GM19324 (cell line): ENCODE results near the gene HEATR3.
"Not testable (repeated sequence)": the region's sequence is repeated elsewhere in the genome, so short reads cannot be mapped to it uniquely, and the experiment has no call there.

Source experiments
- ATAC-seq: cut with Tn5 transposase; IDR thresholded peaks from one replicate; pipeline ENCODE4 v1.9.1; 2021; ENCODE audit warnings: mild to moderate bottlenecking, moderate library complexity; ENCODE audit not compliant: unreplicated experiment, low FRiP score

Gene HEATR3

DNA sequence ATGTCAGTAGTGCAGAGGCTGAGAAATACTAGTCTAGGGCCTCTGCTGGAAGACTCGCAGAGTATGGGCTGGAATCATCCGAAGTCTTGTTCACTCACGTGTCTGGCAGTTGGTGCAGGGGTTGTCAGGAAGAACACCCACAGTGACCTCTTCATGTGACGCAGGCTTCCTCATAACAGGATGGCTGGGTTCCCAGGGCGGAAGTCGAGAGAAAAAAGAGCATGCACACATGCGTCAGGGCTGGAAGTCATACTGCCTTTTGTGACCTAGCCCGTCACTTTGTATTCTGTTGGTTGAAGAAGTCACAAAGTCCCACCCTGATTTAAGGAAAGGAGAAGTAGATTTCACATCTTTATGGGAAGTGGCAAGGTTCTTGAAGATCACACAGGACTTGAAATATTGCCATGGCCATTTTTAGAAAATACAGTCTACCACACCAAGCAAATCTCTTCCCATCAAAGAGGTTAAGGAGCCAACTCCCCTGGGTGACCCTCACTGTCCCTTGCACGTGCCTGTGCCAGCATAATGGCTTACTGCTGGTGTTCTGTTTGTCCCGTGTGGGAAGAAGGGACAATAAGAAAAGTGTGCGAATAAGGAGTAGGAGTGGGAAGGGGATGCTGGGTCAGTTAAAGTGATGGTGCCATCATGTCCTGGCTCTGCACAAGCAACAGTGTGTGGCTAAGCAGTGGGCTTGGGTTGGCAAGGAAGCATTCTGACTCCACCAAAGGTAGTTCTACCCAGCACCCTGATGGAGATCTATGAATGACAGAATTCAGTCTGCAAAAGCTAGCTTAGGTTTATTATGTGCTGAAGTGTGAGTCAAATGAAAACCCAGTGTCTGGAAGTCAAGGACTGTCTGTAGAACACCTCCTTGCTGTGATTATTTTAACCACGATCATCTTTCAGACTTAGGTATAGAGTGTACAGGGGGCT, 28.1 kb downstream of the HEATR3 start:
- no peak for ATAC-seq

DNA sequence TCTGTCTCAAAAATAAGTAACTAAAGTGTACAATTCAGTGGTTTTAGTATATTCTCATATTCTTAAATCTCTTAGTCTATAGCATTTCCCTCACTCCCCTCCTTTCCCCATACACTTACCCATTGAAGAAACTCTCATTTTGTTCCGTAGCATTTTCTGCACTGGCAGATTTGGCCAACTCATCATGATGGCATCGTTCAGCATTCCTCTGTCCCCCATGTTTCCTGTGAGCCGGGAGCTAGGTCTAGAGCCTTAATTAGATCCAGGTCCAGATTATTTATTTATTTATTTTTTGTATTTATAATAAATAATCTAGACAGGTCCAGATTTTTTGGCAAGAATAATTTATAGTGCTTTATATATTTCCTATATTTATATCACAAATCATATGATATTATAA, 31.0 kb downstream of the HEATR3 start:
- no peak for ATAC-seq

DNA sequence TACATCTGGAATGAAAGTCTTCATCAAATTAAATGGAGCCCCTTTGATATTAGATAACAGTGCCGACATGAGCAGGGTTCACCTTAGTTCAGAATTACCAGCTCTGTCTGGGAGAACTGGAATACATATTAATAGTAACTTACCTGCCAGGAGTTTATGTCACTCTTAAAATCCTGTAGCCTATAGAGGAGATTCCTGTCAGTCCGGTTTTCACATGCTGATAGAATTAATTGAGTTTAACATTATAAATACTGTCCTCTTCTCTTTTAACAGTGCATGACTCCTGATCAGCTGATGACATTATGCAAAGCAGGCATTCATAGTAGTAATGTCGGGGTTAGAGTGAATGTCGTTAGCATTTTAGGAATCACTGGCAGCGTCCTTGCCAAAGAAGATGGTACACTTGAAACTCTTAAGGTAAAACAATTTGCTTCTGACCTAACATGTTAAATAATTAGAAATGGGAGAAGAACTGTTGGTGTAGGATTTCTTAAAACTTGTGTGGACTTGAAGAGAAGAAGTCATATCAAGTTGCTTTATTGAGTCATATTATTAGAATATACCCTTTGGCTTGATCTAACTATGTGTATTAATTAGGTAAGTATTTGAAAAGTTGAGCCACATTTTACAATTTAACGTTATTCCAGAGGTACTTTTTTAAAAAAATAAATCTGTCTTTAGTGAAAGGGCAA, 34.3 kb downstream of the HEATR3 start:
- no peak for ATAC-seq

DNA sequence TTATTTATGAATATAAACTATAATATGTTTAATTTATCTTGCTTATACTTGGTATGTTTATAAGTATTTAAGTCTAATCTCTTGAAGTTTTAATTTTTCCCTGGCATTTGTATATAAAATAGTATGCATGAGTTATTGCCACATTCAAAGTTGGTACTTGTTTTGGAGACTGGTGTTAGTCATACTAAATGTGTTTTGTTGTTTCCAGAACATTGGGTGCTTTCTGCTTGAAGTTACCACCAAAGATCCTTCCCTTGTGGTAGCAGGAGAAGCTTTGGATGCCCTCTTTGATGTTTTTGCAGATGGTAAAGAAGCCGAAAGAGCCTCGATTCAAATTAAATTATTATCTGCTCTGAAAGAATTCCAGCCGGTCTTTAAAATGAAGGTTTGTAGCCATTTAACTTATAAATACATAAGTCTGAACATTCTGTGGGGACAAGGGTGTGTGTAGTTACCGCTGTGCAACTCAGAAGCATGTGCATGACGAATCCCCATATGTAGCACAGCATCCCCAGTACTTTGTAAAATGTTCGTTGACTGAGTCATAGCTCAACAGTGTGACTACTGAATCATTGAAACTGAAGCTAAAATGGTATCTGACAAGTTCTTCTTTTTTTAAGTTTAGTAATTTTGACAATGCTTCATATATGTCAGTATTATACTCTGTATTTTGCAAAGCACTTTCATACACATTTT, 36.4 kb downstream of the HEATR3 start:
- ATAC-seq, result no peak

DNA sequence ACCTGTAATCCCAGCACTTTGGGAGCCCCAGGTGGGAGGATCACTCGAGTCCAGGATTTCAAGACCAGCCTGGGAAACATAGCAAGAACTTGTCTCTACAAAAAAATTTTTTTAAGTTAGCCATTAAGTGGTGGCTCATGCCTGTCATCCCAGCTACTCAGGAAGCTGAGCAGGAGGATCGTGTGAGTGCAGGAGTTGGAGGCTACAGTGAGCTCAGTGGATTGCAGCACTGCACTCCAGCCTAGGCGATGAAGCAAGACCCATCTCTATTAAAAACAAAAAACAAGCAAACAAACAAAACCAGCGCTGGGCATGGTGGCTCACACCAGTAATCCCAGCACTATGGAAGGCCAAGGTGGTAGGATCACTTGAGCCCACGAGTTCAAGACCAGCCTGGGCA, 38.0 kb downstream of the HEATR3 start:
- no peak for ATAC-seq

DNA sequence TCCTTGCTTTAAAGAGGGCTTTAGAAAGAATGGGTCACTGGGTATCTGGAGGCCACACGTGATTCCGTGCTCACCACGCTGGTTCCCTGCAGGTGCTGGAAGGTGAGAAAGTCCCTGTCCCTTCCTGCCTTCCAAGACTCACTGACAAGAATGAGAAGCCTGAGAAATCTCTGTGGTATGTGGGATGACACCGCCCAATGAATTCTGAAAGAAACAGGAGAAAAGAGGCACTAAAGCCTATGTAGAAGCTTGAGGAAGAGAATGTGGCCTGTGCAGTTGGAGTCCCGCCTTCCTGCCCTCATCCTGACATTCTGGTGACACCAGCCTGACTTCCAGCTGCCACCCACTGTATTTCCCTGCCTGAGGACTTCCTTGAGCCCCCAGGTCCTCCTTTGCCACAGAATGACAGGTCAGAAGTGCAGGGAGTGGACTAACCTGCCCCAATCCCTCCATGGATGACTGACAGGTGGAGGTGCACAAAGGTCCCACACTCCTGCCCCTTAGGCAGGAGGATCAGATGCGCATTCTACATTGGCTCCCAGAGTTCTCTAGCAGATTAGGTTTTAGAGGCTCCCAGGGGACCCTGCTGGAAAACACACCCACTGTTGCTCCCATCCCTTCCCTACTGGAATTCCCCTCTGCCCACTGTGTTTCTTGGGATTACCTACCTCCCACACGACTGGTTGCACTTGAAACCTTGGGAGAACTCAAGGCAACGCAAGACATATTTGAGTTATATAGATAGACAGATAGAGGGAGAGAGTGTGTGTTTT, 48.8 kb downstream of the HEATR3 start:
- no peak for ATAC-seq

DNA sequence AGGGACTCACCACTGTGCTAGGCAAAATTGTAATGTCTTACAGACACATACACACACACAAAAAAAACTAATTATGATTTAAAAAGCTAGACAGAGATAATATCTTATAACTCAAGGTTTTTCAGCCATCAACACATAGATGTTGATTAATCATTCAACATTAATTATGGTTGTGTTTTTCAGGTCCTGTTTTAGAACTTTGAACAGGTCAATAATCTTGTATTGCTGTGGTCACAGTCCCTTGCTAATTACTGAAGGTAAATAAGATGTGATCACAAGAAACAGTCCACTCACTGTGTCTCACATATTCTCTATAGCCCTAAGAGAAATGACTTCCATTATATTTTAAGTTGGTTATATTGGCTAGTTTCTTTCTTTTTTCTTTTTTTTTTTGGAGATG, 54.9 kb downstream of the HEATR3 start:
- no peak for ATAC-seq

DNA sequence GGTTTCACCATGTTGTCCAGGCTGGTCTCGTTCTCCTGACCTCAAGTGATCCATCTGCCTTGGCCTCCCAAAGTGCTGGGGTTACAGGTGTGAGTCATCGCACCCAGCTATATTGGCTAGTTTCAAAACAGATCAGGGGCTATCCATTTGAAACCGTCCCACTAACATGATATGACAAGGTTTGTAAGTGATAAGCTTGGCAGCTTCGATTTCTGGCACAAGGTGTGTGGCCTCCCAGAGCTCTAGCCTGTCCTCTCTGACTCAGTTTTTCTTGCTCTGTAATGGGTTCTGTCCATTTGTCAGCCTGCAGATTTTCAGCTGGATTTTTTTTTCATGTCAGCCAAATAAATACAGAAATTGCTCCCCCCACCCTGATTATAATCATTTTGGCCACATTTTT, 55.5 kb downstream of the HEATR3 start:
- no peak for ATAC-seq

DNA sequence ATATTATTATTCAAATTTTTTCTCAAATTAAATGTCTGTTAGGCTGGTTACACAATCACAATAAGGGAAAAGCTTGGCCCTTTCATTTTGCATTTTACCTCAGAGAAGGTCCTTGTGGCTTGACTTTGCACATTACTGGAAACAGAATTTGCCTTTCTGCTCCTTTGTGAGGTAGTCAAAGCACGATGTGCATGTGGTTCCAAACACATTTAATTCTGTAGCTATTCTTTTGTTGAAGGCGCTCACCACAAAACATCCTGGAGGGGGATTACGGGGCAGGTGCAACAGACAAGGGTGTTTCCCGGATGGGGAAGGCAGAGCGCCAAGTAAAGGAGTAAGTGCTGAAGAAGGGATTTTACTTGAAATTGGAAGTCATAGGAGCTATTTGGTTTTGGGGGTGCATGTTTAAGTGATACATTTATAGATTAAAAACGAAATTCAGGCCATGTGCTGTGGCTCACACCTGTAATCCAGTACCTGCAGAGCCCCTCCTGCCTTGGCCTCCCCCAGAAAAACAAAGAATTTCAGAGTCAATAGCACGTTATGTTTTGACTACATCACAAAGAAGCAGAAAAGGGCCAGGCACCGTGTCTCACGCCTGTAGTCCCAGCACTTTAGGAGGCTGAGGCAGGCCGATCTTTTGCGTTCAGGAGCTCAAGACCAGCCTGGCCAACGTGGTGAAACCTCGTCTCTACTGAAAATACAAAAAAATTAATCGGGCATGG, 56.1 kb downstream of the HEATR3 start:
- peak; percentile 63 for ATAC-seq

DNA sequence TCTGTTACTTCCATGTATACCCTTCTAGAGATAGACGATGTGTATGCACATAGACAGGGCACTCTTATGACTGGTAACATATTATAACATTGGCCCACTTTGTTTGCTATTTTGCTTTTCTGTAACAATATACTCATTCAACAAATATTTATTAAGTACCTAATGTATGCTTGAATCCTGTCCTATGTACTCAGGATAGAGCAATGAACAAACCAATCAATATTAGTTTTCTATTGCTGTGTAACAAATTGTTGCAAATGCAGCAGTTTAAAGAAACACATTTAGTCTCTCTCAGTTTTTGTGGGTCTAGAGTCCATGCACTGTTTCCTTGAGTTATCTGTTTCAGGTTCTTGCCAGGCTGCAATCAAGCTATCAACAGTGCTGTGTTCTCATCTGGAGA, 57.6 kb downstream of the HEATR3 start:
- no peak for ATAC-seq

DNA sequence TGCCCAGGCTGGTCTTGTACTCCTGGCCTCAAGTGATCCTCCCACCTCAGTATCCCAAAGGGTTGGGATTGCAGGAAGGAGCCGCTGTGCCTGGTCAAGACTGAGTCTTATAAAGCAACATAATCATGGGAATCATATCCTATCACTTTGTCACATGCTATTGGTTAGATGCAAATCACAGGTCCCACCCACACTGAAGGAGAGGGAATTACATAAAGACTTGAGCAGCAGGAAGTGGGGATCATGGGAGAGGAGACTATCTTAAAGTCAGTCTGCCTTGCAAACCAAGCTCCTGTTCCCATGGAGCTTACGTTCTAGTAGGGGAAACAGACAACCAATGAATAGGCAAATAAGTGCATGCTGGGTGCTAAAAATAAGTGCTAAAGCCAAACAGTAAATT, 59.0 kb downstream of the HEATR3 start:
- ATAC-seq, result no peak

DNA sequence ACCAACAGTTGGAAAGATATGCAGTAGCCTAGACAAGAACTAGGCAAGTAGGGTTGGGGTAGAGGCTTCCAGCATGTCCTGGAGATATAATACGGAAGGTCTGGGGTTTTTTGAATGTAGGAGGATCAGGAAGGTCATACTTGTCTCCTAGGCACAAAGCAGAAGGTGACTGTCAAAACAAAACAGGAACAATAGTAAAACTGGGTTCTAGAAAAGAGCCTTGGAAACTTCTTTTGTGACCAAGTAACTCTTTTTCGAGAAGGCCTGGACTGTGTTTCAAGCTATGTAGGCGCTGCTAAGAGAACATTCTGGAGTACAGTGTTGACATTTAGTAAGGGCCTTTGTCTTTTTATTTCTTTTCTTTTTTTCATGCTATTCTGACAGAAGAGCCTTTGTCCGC, 60.4 kb downstream of the HEATR3 start:
- no peak for ATAC-seq

DNA sequence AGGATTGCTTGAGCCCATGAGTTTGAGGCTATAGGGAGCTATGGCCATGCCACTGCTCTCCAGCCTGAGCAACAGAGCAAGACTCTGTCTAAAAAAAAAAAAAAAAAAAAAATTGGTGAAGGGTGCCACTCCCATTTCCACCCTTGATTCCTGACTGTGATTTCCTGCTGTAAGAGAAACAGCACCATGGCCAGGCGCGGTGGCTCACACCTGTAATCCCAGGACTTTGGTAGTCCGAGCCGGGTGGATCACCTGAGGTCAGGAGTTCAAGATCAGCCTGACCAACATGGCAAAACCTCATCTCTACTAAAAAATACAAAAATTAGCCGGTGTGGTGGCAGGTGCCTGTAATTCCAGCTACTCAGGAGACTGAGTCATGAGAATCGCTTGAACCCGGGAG, 66.8 kb downstream of the HEATR3 start:
- not testable (repeated sequence) for ATAC-seq

DNA sequence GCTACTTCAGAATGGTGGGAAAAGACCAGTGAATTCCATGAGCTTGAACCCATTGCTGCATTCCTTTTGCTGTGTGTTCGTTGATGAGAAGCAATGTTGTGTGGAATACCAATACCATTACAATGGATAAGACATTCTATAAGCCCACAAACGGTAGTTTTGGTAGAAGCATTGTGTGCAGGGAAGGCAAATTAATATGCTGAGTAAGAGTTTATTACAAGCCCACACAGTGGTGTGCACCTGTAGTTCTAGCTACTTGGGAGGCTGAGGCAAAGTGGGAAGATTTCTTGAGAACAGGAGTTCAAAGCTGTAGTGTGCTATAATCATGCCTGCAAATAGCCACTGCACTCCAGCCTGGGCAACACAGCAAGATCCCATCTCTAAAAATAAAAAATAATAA, 67.4 kb downstream of the HEATR3 start:
- ATAC-seq, result no peak

DNA sequence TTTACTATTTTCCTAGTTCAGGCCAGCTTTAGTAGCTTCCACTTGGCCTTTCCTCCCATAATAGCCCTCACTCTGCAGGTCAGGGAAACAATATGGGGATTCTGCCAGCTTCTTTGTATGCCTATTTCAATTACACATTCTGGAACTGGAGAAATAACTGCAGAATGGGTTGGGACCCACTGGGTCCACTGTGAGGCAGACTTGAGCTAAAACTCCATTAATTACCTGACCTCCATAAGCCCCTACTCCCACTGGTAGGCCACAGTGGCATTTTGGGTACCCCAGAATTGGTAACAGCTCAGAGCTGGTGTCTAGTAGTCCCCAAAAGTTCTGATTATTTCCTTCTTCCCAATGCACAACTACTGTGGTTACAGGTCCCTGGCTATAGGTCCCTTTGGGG, 70.6 kb downstream of the HEATR3 start:
- ATAC-seq, result no peak

DNA sequence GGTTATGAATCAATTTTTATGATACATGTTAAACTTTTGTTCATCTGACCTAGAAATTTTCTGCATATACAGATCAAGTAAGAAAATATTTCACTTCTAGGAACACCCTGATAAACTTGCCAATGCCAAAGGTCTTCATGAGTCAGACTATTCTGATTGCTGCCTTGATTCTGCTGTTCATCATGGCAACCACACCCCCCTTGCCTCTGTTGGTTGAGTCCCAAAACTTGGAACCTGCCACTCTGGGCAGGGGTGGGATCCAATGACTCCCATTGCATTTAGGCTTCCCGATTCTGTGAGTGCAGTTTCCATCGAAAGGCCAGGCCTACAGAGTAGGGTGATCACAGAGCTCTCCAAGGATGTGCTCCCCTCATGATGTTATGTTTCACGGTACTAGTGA, 71.5 kb downstream of the HEATR3 start:
- ATAC-seq, result no peak

DNA sequence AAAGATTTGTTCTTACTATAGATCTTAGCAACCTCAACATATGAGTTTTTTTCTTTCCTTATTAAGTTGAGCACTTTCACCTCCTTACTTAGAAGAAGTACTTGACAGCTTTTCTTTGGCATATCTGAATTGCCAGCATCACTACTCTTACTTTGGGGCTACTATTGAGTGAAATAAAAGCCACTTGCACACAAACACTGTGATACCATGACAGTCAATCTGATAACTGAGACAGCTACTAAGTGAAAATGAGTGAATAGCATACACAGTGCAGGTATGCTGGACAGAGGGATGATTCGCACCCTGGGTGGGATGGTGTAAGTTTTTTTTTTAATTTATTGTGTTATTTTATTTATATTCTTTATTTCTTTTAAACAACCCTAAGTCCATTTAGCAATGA, 73.8 kb downstream of the HEATR3 start:
- no peak for ATAC-seq

DNA sequence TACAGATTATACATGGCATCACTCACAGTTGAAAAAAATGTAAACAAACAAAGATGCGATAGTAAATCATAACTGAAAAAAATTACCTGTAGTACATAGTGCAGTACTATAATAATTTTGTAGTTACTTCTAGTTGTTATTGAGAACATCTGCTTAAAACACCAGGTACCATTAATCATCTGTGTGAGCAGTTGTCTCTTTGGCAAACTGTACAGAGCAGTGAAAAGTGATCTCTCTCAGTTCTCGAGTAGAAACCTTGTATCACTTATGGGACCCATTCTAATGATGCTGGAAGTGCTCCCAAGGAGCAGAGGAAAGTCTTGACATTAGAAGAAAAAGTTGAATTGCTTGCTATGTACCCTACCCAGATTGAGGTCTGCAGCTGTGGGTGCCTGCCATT, 78.4 kb downstream of the HEATR3 start:
- no peak for ATAC-seq

DNA sequence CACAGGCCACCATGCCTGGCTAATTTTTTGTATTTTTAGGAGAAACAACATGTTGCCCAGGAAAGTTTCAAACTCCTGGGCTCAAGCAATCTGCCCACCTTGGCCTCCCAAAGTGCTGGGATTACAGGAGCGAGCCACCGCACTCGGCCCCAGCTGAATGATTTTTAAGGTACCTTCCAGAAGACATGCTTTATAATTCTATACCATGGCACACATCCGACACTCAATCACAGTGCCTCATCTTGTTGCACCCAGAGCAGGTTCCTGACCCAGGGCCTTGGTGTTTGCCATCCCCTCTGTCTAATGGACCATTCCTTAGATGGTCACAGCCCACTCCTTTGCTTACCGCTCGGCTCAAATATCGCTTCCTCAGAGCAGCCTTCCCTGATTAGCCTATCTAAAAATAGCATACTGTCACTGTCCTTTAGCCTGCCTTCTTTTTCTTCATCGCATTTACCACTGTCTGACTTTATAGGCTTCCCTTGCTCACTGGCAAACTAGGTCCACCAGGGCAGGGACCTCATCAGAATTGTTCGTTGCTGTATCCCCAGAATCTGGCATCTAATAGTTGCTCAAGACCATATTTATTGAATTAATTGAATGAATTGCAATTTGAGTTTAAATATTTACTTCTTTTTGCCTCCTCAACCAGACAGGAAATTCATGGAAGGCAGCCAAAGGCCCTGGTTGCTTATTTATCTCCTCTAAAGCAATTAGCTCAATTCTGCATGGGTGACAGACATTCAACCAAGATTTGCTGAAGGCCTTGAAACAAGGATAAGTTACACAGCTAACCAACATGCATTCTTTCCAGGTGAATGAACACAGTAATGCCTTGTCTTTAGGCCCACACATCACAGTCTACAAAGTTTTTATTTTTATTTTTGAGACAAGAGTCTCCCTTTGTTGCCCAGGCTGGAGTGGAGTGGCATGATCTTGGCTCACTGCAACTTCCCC, 81.0 kb downstream of the HEATR3 start:
- ATAC-seq, result no peak
